ENCODE results near the gene SYT1. TPM values are rescaled to one million over a fixed set of nuclear protein-coding genes. Genes with fewer than 3 reads are reported as not detected.

The SYT1 gene
- total RNA-seq, 1 experiment from 2014 or later, result 15.8 TPM

- Mint-ChIP-seq H3K27me3 (ENCODE audit: low read depth) (no peaks in the 10 kb centered on the region), H3K36me3 (ENCODE audit: insufficient read depth in 1 of 3, low read depth in 3 of 3) (no peaks in the 10 kb centered on the region), H3K9me3 (no peaks in the 10 kb centered on the region), H3K27ac (no peak overlapping the region), H3K4me1 (peaks cover 19 to 23% of the 10 kb centered on the region in 2 experiments), H3K4me3 (no peak overlapping the region)
- Histone ChIP-seq H3T11ph (ENCODE audit: low read length) (no peak overlapping the region), H2BK20ac (ENCODE audit: low read depth, low read length, poor library complexity, severe bottlenecking) (no peak overlapping the region), H3K27me3 (ENCODE audit: insufficient read depth, low read length) (no peaks in the 10 kb centered on the region), H3K23me2 (ENCODE audit: insufficient read length, low read depth, low read length, poor library complexity, severe bottlenecking) (no peaks in the 10 kb centered on the region), H3K23ac (ENCODE audit: insufficient read length, low read depth, low read length) (no peak overlapping the region), H2BK15ac (ENCODE audit: low read depth, low read length) (no peak overlapping the region), H3K18ac (ENCODE audit: insufficient read length, low read depth, low read length) (no peak overlapping the region), H4K91ac (ENCODE audit: insufficient read length, low read depth, low read length) (no peak overlapping the region), H4K20me1 (ENCODE audit: control insufficient read depth, insufficient read depth, insufficient read length) (no peaks in the 10 kb centered on the region), H2BK5ac (ENCODE audit: insufficient read length, low read length) (no peak overlapping the region), H3K27ac (ENCODE audit: insufficient read length, low read depth, low read length) (no peak overlapping the region), H3K56ac (ENCODE audit: insufficient read length, low read depth, low read length) (no peak overlapping the region), H3K4ac (ENCODE audit: low read depth, low read length) (no peak overlapping the region), H3K9me3 (ENCODE audit: control insufficient read depth, low read depth, low read length) (no peaks in the 10 kb centered on the region), H2AK5ac (ENCODE audit: insufficient read length, low read length) (no peak overlapping the region), H4K5ac (ENCODE audit: insufficient read length, low read depth, low read length) (no peak overlapping the region), H3K4me1 (ENCODE audit: insufficient read depth, low read length) (no peaks in the 10 kb centered on the region), H3K14ac (ENCODE audit: insufficient read depth, low read length) (no peak overlapping the region), H2AFZ (ENCODE audit: low read length) (no peak overlapping the region), H3K9ac (ENCODE audit: extremely low read depth, insufficient read length, low read length) (no peak overlapping the region), H4K8ac (replicated peaks; ENCODE audit: insufficient read length, low read depth, low read length) (no peak overlapping the region), H3K79me1 (ENCODE audit: insufficient read depth, low read depth, low read length, poor library complexity, severe bottlenecking) (no peaks in the 10 kb centered on the region), H2BK12ac (ENCODE audit: insufficient read length, low read depth, low read length) (no peak overlapping the region), H3K79me2 (ENCODE audit: insufficient read depth, low read length) (no peaks in the 10 kb centered on the region), H2BK120ac (ENCODE audit: low read depth, low read length, poor library complexity, severe bottlenecking) (no peak overlapping the region), H3K4me2 (ENCODE audit: insufficient read depth, insufficient read length, low read length) (no peak overlapping the region)
- no peak for TF ChIP-seq CTCF (conservative IDR thresholded peaks at IDR 0.05)
- DNase-seq, result no peak
- no CpG with 5 or more reads among the region's 3 CpGs for WGBS (ENCODE audit: extremely low coverage, insufficient read length, low lambda C conversion rate)
Observed at GRCh38 chr12:79400481-79400880, 535.9 kb downstream of the SYT1 start.

Data from H9 (cell line).